ENCODE data around the gene MRPL1.

The MRPL1 gene

GRCh38 chr4:77865259-77865658 lies 2.6 kb downstream of the MRPL1 start:
- no peak for TF ChIP-seq CTCF (IDR thresholded peaks at IDR 0.05; ENCODE audit: low read depth, low read length, missing control alignments)
- H3K4me3 ChIP-seq (replicated peaks; ENCODE audit: low read depth, low read length), result no peak overlapping the region
- DNase-seq (ENCODE audit: extremely low read depth, low read depth), result no peak

- H3K4me3 ChIP-seq (replicated peaks; ENCODE audit: low read depth, low read length), result no peak overlapping the region
- DNase-seq (ENCODE audit: extremely low read depth, low read depth), result no peak
- TF ChIP-seq CTCF (IDR thresholded peaks at IDR 0.05; ENCODE audit: low read depth, low read length, missing control alignments), result no peak
These were observed 10.3 kb downstream of the MRPL1 start for GRCh38 chr4:77872723-77873445.

- H3K4me3 ChIP-seq (replicated peaks; ENCODE audit: low read depth, low read length), result no peak overlapping the region
- TF ChIP-seq CTCF (IDR thresholded peaks at IDR 0.05; ENCODE audit: low read depth, low read length, missing control alignments), result no peak
- DNase-seq (ENCODE audit: extremely low read depth, low read depth), result no peak
These were observed 14.5 kb downstream of the MRPL1 start for GRCh38 chr4:77877167-77877566.

- no peak for TF ChIP-seq CTCF (IDR thresholded peaks at IDR 0.05; ENCODE audit: low read depth, low read length, missing control alignments)
These were observed 15.3 kb downstream of the MRPL1 start for GRCh38 chr4:77877771-77878565.

GRCh38 chr4:77880784-77881183 lies 18.2 kb downstream of the MRPL1 start:
- H3K4me3 ChIP-seq (replicated peaks; ENCODE audit: low read depth, low read length), result no peak overlapping the region
- DNase-seq (ENCODE audit: extremely low read depth, low read depth), result no peak
- no peak for TF ChIP-seq CTCF (IDR thresholded peaks at IDR 0.05; ENCODE audit: low read depth, low read length, missing control alignments)

More at GRCh38 chr4:77877771-77878565, 15.3 kb downstream of the MRPL1 start:
- no peak for DNase-seq (ENCODE audit: extremely low read depth, low read depth)
- no peak overlapping the region for H3K4me3 ChIP-seq (replicated peaks; ENCODE audit: low read depth, low read length)

GRCh38 chr4:77881460-77882295 lies 19.0 kb downstream of the MRPL1 start:
- TF ChIP-seq CTCF (IDR thresholded peaks at IDR 0.05; ENCODE audit: low read depth, low read length, missing control alignments), result no peak
- H3K4me3 ChIP-seq (replicated peaks; ENCODE audit: low read depth, low read length), result no peak overlapping the region

More at GRCh38 chr4:77881460-77882295, 19.0 kb downstream of the MRPL1 start:
- peak; percentile 25 for DNase-seq (ENCODE audit: extremely low read depth, low read depth)
